PC-3 (cell line): ENCODE results near the gene SLC8A1.

Experiments used
- EZH2 ChIP-seq: fragments of 300-600 bp; sonication (generic); IDR thresholded peaks from one replicate; pipeline ENCODE4 v1.6.1; 2017; ENCODE audit warnings: antibody characterized with exemption, mild to moderate bottlenecking, low read length; ENCODE audit not compliant: unreplicated experiment
- TF ChIP-seq, protein P1 (sequence below): fragments of 300-600 bp; sonication (generic); conservative IDR thresholded peaks from 2 replicates; pipeline ENCODE4 v1.5.1; 2017; ENCODE audit warnings: antibody characterized with exemption, low read depth, mild to moderate bottlenecking, low read length

DNA sequence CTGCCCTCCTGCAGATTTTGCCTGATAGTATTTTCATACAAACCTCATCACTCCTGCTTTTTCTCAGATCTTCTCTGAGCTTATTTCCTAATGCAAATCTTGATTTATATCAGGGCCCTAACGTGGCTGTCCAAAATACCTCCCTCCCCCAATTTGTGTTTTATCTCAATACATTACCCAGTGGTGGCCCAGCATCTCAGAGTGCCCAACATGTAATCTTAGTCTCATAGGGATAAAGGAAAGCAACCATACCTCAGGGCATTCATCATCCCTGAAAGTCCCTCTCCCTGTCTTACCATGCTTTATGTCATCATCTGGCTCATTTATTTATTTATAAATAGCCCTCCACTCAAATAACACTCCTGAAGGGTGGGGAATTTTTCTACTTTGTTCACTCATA is 135.3 kb downstream of the SLC8A1 start:
- TF ChIP-seq, protein P1, sequence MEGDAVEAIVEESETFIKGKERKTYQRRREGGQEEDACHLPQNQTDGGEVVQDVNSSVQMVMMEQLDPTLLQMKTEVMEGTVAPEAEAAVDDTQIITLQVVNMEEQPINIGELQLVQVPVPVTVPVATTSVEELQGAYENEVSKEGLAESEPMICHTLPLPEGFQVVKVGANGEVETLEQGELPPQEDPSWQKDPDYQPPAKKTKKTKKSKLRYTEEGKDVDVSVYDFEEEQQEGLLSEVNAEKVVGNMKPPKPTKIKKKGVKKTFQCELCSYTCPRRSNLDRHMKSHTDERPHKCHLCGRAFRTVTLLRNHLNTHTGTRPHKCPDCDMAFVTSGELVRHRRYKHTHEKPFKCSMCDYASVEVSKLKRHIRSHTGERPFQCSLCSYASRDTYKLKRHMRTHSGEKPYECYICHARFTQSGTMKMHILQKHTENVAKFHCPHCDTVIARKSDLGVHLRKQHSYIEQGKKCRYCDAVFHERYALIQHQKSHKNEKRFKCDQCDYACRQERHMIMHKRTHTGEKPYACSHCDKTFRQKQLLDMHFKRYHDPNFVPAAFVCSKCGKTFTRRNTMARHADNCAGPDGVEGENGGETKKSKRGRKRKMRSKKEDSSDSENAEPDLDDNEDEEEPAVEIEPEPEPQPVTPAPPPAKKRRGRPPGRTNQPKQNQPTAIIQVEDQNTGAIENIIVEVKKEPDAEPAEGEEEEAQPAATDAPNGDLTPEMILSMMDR: no peak
- TF ChIP-seq EZH2: no peak
